Stimulated activated CD4-positive, alpha-beta T cell treated with anti-CD3 and anti-CD28 coated beads, Interleukin-15, amount 100 ng/mL, for 1 hour (primary cell): ENCODE data around the gene ATP5IF1.

ENCODE experiments used
- DNase-seq, 2 donors: peaks; one replicate each; pipeline ENCODE4 v3.0.0-alpha.2; 2020; ENCODE audit warnings: low read depth in 1 of 2, low spot score in 1 of 2

Gene ATP5IF1

GRCh38 chr1:28264897-28265296 lies 29.0 kb downstream of the ATP5IF1 start:
- no peak for DNase-seq

GRCh38 chr1:28265577-28265976 lies 29.7 kb downstream of the ATP5IF1 start:
- no peak for DNase-seq

GRCh38 chr1:28266920-28267322 lies 31.0 kb downstream of the ATP5IF1 start:
- no peak for DNase-seq

GRCh38 chr1:28267633-28268032 lies 31.7 kb downstream of the ATP5IF1 start:
- no peak for DNase-seq

GRCh38 chr1:28269529-28269928 lies 33.6 kb downstream of the ATP5IF1 start:
- DNase-seq, result no peak

- no peak for DNase-seq
Observed at GRCh38 chr1:28272215-28272852, 36.4 kb downstream of the ATP5IF1 start.

GRCh38 chr1:28273216-28273860 lies 37.4 kb downstream of the ATP5IF1 start:
- no peak for DNase-seq

- DNase-seq, result no peak
Observed at GRCh38 chr1:28278763-28279162, 42.8 kb downstream of the ATP5IF1 start.

GRCh38 chr1:28279721-28280120 lies 43.8 kb downstream of the ATP5IF1 start:
- no peak for DNase-seq

- no peak for DNase-seq
Observed at GRCh38 chr1:28280501-28280900, 44.6 kb downstream of the ATP5IF1 start.

- DNase-seq, result no peak
Observed at GRCh38 chr1:28280977-28281381, 45.1 kb downstream of the ATP5IF1 start.

GRCh38 chr1:28281608-28282425 lies 45.9 kb downstream of the ATP5IF1 start:
- no peak for DNase-seq

- DNase-seq, result no peak
Observed at GRCh38 chr1:28282426-28283407, 46.8 kb downstream of the ATP5IF1 start.

GRCh38 chr1:28286111-28286510 lies 50.2 kb downstream of the ATP5IF1 start:
- DNase-seq, result no peak
